Body of pancreas (tissue), 4 donors: Measurements from ENCODE around the gene THSD4.
A peak's percentile ranks its signal among the peaks of the same experiment; 100 is the strongest.

Experiments
- CTCF ChIP-seq, 7 experiments: fragments of 450-650 bp in 4 of 7; fragments of 200-600 bp in 3 of 7; sonication (generic) in 3 of 7; IDR thresholded peaks; one replicate each; pipeline ENCODE4 v1.5.1; 2016 to 2019; ENCODE audit warnings: antibody characterized with exemption in 7 of 7
- POLR2A ChIP-seq, 3 donors: fragments of 450-650 bp; IDR thresholded peaks; one replicate each; pipeline ENCODE4 v1.6.1; 2016; ENCODE audit warnings: antibody characterized with exemption in 3 of 3, mild to moderate bottlenecking in 2 of 3

GRCh38 chr15:71780115-71780976 lies 665.1 kb downstream of the THSD4 start:
- TF ChIP-seq CTCF (IDR thresholded peaks at IDR 0.05), result peak; percentile 50 to 84 (median 65)
- no peak for TF ChIP-seq POLR2A (IDR thresholded peaks at IDR 0.05)
